H9 (cell line): ENCODE results near the gene CRLF3. TPM values are rescaled to one million over a fixed set of nuclear protein-coding genes. Genes with fewer than 3 reads are reported as not detected.

Experiments
- DNase-seq: peaks from one replicate; pipeline ENCODE4 v3.0.0-alpha.2; 2017
- H2AFZ ChIP-seq: one replicate; pipeline ENCODE4 v1.6.1; 2013; ENCODE audit warnings: mild to moderate bottlenecking, low read length, control low read depth, moderate library complexity
- H2AK5ac ChIP-seq: 2 replicates; pipeline ENCODE4 v1.6.1; 2013; ENCODE audit warnings: low read length, control low read depth, mixed read lengths; ENCODE audit not compliant: insufficient read length
- H2BK120ac ChIP-seq: one replicate; pipeline ENCODE4 v1.6.1; 2013; ENCODE audit warnings: low read depth, mild to moderate bottlenecking, low read length, control low read depth, inconsistent platforms; ENCODE audit not compliant: poor library complexity, severe bottlenecking
- H2BK12ac ChIP-seq: 2 replicates; pipeline ENCODE4 v1.6.1; 2013; ENCODE audit warnings: low read length, control low read depth, mixed read lengths, low read depth; ENCODE audit not compliant: insufficient read length
- H2BK15ac ChIP-seq: 2 replicates; pipeline ENCODE4 v1.6.1; 2013; ENCODE audit warnings: low read depth, low read length, control low read depth
- H2BK20ac ChIP-seq: one replicate; pipeline ENCODE4 v1.6.1; 2013; ENCODE audit warnings: low read depth, mild to moderate bottlenecking, low read length, control low read depth, inconsistent platforms; ENCODE audit not compliant: poor library complexity, severe bottlenecking
- H2BK5ac ChIP-seq: 2 replicates; pipeline ENCODE4 v1.6.1; 2013; ENCODE audit warnings: low read length, control low read depth, mixed read lengths; ENCODE audit not compliant: insufficient read length
- H3K14ac ChIP-seq: 2 replicates; pipeline ENCODE4 v1.6.1; 2013; ENCODE audit warnings: low read length, control low read depth; ENCODE audit not compliant: insufficient read depth
- H3K18ac ChIP-seq: 2 replicates; pipeline ENCODE4 v1.6.1; 2013; ENCODE audit warnings: low read depth, mild to moderate bottlenecking, mixed read lengths, low read length, control low read depth; ENCODE audit not compliant: insufficient read length
- H3K23ac ChIP-seq: 2 replicates; pipeline ENCODE4 v1.6.1; 2013; ENCODE audit warnings: low read length, control low read depth, mixed read lengths, low read depth; ENCODE audit not compliant: insufficient read length
- H3K23me2 ChIP-seq: 2 replicates; pipeline ENCODE4 v1.6.1; 2013; ENCODE audit warnings: low read depth, mild to moderate bottlenecking, mixed read lengths, low read length, control low read depth; ENCODE audit not compliant: insufficient read length, poor library complexity, severe bottlenecking
- H3K27ac ChIP-seq: 2 replicates; pipeline ENCODE4 v1.5.1; 2013; ENCODE audit warnings: low read length, control low read depth, mixed read lengths, low read depth; ENCODE audit not compliant: insufficient read length
- H3K27me3 ChIP-seq: 2 replicates; pipeline ENCODE4 v1.6.1; 2013; ENCODE audit warnings: low read length, control low read depth, inconsistent platforms; ENCODE audit not compliant: insufficient read depth
- H3K4ac ChIP-seq: 2 replicates; pipeline ENCODE4 v1.6.1; 2013; ENCODE audit warnings: low read depth, mild to moderate bottlenecking, control low read depth, inconsistent platforms, low read length, moderate library complexity
- H3K4me1 ChIP-seq: 2 replicates; pipeline ENCODE4 v1.6.1; 2013; ENCODE audit warnings: low read length, control low read depth, inconsistent platforms; ENCODE audit not compliant: insufficient read depth
- H3K4me2 ChIP-seq: 2 replicates; pipeline ENCODE4 v1.6.1; 2013; ENCODE audit warnings: low read length, control low read depth, mixed read lengths; ENCODE audit not compliant: insufficient read length, insufficient read depth
- H3K56ac ChIP-seq: 2 replicates; pipeline ENCODE4 v1.6.1; 2013; ENCODE audit warnings: low read depth, mild to moderate bottlenecking, mixed read lengths, low read length, control low read depth; ENCODE audit not compliant: insufficient read length
- H3K79me1 ChIP-seq: 2 replicates; pipeline ENCODE4 v1.6.1; 2013; ENCODE audit warnings: low read depth, mild to moderate bottlenecking, moderate library complexity, low read length, control low read depth, inconsistent platforms; ENCODE audit not compliant: insufficient read depth, poor library complexity, severe bottlenecking
- H3K79me2 ChIP-seq: 2 replicates; pipeline ENCODE4 v1.6.1; 2013; ENCODE audit warnings: low read length, control low read depth, inconsistent platforms; ENCODE audit not compliant: insufficient read depth
- H3K9ac ChIP-seq: 2 replicates; pipeline ENCODE4 v1.6.1; 2013; ENCODE audit warnings: low read length, control low read depth, mixed read lengths; ENCODE audit not compliant: insufficient read length; ENCODE audit errors: extremely low read depth
- H3K9me3 ChIP-seq: one replicate; pipeline ENCODE4 v1.6.1; 2013; ENCODE audit warnings: low read depth, low read length, inconsistent platforms; ENCODE audit not compliant: control insufficient read depth
- H3T11ph ChIP-seq: one replicate; pipeline ENCODE4 v1.6.1; 2013; ENCODE audit warnings: mild to moderate bottlenecking, low read length, control low read depth, inconsistent platforms
- H4K20me1 ChIP-seq: one replicate; pipeline ENCODE4 v1.6.1; 2013; ENCODE audit not compliant: control insufficient read depth, insufficient read length, insufficient read depth
- H4K5ac ChIP-seq: 2 replicates; pipeline ENCODE4 v1.6.1; 2013; ENCODE audit warnings: low read depth, mild to moderate bottlenecking, mixed read lengths, low read length, control low read depth; ENCODE audit not compliant: insufficient read length
- H4K8ac ChIP-seq: replicated peaks from 2 replicates; pipeline ENCODE4 v1.6.1; 2013; ENCODE audit warnings: low read length, control low read depth, mixed read lengths, low read depth; ENCODE audit not compliant: insufficient read length
- H4K91ac ChIP-seq: 2 replicates; pipeline ENCODE4 v1.6.1; 2013; ENCODE audit warnings: low read depth, mild to moderate bottlenecking, moderate library complexity, mixed read lengths, low read length, control low read depth; ENCODE audit not compliant: insufficient read length
- H3K27ac Mint-ChIP-seq, 3 experiments: 2 replicates in 2 of 3; 3 replicates in 1 of 3; pipeline ENCODE4 v1.8.0; 2020 to 2021; ENCODE audit warnings: mixed read lengths in 3 of 3, mild to moderate bottlenecking in 1 of 3, moderate library complexity in 1 of 3
- H3K27me3 Mint-ChIP-seq: 2 replicates; pipeline ENCODE4 v1.8.0; 2021; ENCODE audit warnings: low read depth, mild to moderate bottlenecking, moderate library complexity, mixed read lengths
- H3K36me3 Mint-ChIP-seq, 3 experiments: 2 replicates in 2 of 3; 3 replicates in 1 of 3; pipeline ENCODE4 v1.8.0; 2020 to 2021; ENCODE audit warnings: low read depth in 3 of 3, mixed read lengths in 3 of 3; ENCODE audit not compliant: insufficient read depth in 1 of 3
- H3K4me1 Mint-ChIP-seq, 2 experiments: 2 replicates each; pipeline ENCODE4 v1.8.0; 2020; ENCODE audit warnings: mixed read lengths in 2 of 2
- H3K4me3 Mint-ChIP-seq, 2 experiments: 2 replicates in 1 of 2; 3 replicates in 1 of 2; pipeline ENCODE4 v1.8.0; 2020 to 2021; ENCODE audit warnings: mild to moderate bottlenecking in 2 of 2, mixed read lengths in 2 of 2, moderate library complexity in 1 of 2
- H3K9me3 Mint-ChIP-seq, 2 experiments: 2 replicates in 1 of 2; 3 replicates in 1 of 2; pipeline ENCODE4 v1.8.0; 2020; ENCODE audit warnings: mild to moderate bottlenecking in 2 of 2, mixed read lengths in 2 of 2, moderate library complexity in 1 of 2
- CTCF ChIP-seq: fragments of 200-600 bp; sonication (generic); conservative IDR thresholded peaks from 3 replicates; pipeline ENCODE4 v1.8.0; 2021; ENCODE audit warnings: antibody characterized with exemption, mild to moderate bottlenecking
- WGBS: extraction: QIAGEN DNeasy Blood & Tissue Kit; methylation state at CpG from one replicate; pipeline ENCODE4 v1.1.7; 2013; ENCODE audit warnings: missing lambda C conversion rate, low lambda C conversion rate, mixed read lengths; ENCODE audit not compliant: insufficient read length; ENCODE audit errors: extremely low coverage; 5-methylcytosine and 5-hydroxymethylcytosine counted together
- total RNA-seq: library from RNA; stranded (reverse); gene quantifications from 2 replicates; pipeline ENCODE4 v1.2.1, GENCODE V29; 2021

CRLF3 gene
- total RNA-seq, 1 experiment from 2014 or later, result 18.1 TPM

- no peaks in the 10 kb centered on the region for H3K27me3 Mint-ChIP-seq
- Histone ChIP-seq H4K20me1 (no peaks in the 10 kb centered on the region), H3K14ac (no peak overlapping the region), H3K4me1 (no peaks in the 10 kb centered on the region), H2BK12ac (no peak overlapping the region), H4K91ac (no peak overlapping the region), H3K27ac (no peak overlapping the region), H2AFZ (no peak overlapping the region), H4K5ac (no peak overlapping the region), H3K56ac (no peak overlapping the region), H2BK120ac (no peak overlapping the region), H3K9ac (no peak overlapping the region), H2AK5ac (no peak overlapping the region), H3K23me2 (no peaks in the 10 kb centered on the region), H2BK15ac (no peak overlapping the region), H4K8ac (no peak overlapping the region), H3K4me2 (no peak overlapping the region), H2BK20ac (no peak overlapping the region), H3K79me1 (no peaks in the 10 kb centered on the region), H3K23ac (no peak overlapping the region), H3K27me3 (no peaks in the 10 kb centered on the region), H3K4ac (no peak overlapping the region), H3K9me3 (no peaks in the 10 kb centered on the region), H2BK5ac (no peak overlapping the region), H3T11ph (no peak overlapping the region), H3K79me2 (no peaks in the 10 kb centered on the region), H3K18ac (no peak overlapping the region)
- WGBS, result no CpG with 5 or more reads among the region's 5 CpGs
- DNase-seq, result no peak
- H3K4me1 Mint-ChIP-seq, result peaks cover 0 to under 1% of the 10 kb centered on the region in 2 experiments; a peak in 1 of 4 replicates
- no peaks in the 10 kb centered on the region for H3K9me3 Mint-ChIP-seq
- no peak overlapping the region for H3K27ac Mint-ChIP-seq
- TF ChIP-seq CTCF, result no peak
- no peak overlapping the region for H3K4me3 Mint-ChIP-seq
- peaks cover 41 to 72% (median 65%) of the 10 kb centered on the region in 3 experiments; a peak in 6 of 7 replicates for H3K36me3 Mint-ChIP-seq
Measured at GRCh38 chr17:30838202-30838807, 13.8 kb upstream of the CRLF3 start.
